Liver (tissue), 9 donors: ENCODE data around the gene FAM217A. TPM values are rescaled to one million over a fixed set of nuclear protein-coding genes. Genes with fewer than 3 reads are reported as not detected.

Experiments used
- DNase-seq: peaks from one replicate; pipeline ENCODE4 v3.0.0-alpha.2; 2017; ENCODE audit warnings: low spot score
- H3K27ac ChIP-seq, 2 donors: one replicate each; pipeline ENCODE4 v1.7.0; 2013; ENCODE audit warnings: inconsistent platforms in 2 of 2, low read length in 2 of 2, control low read depth in 1 of 2, low read depth in 1 of 2, mild to moderate bottlenecking in 1 of 2
- H3K27me3 ChIP-seq, 4 donors: one replicate each; pipeline versions ENCODE4 v1.6.1 to v1.7.0; 2013; ENCODE audit warnings: low read length in 3 of 4, inconsistent platforms in 1 of 4, mild to moderate bottlenecking in 1 of 4, moderate library complexity in 1 of 4; ENCODE audit not compliant: control insufficient read depth in 4 of 4, insufficient read depth in 4 of 4
- H3K36me3 ChIP-seq, 4 donors: one replicate each; pipeline versions ENCODE4 v1.6.1 to v1.7.0; 2013; ENCODE audit warnings: low read length in 3 of 4, mild to moderate bottlenecking in 3 of 4, low read depth in 1 of 4, moderate library complexity in 1 of 4; ENCODE audit not compliant: control insufficient read depth in 4 of 4, insufficient read depth in 3 of 4
- H3K4me1 ChIP-seq, 4 donors: one replicate each; pipeline versions ENCODE4 v1.6.1 to v1.7.0; 2013; ENCODE audit warnings: low read length in 3 of 4, mild to moderate bottlenecking in 3 of 4, moderate library complexity in 1 of 4; ENCODE audit not compliant: control insufficient read depth in 4 of 4, insufficient read depth in 4 of 4
- H3K4me3 ChIP-seq, 3 donors: one replicate each; pipeline versions ENCODE4 v1.6.1 to v1.7.0; 2013; ENCODE audit warnings: low read length in 3 of 3, control low read depth in 1 of 3, low read depth in 1 of 3, mild to moderate bottlenecking in 1 of 3
- H3K9ac ChIP-seq, 2 donors: one replicate each; pipeline ENCODE4 v1.7.0; 2013; ENCODE audit warnings: low read length in 2 of 2, mild to moderate bottlenecking in 2 of 2, moderate library complexity in 2 of 2, control low read depth in 1 of 2, low read depth in 1 of 2
- H3K9me3 ChIP-seq, 4 donors: one replicate each; pipeline versions ENCODE4 v1.6.1 to v1.7.0; 2013; ENCODE audit warnings: low read length in 3 of 4; ENCODE audit not compliant: control insufficient read depth in 4 of 4
- ATF3 ChIP-seq: IDR thresholded peaks from 2 replicates; pipeline ENCODE4 v1.6.1; 2016; ENCODE audit warnings: antibody characterized with exemption
- CTCF ChIP-seq: fragments of 150-350 bp; IDR thresholded peaks from 2 replicates; pipeline ENCODE4 v1.5.1; 2017; ENCODE audit warnings: improper control_type of control experiment, low read depth, low read length; ENCODE audit not compliant: missing input control
- FOXA2 ChIP-seq: IDR thresholded peaks from 2 replicates; pipeline ENCODE4 v1.6.1; 2016; ENCODE audit warnings: antibody characterized with exemption
- HNF4A ChIP-seq, 2 donors: conservative IDR thresholded peaks; 2 replicates each; pipeline ENCODE4 v1.6.1; 2016; ENCODE audit warnings: antibody characterized with exemption in 2 of 2, mild to moderate bottlenecking in 2 of 2
- HNF4G ChIP-seq: IDR thresholded peaks from 2 replicates; pipeline ENCODE4 v1.6.1; 2016; ENCODE audit warnings: antibody characterized with exemption
- JUND ChIP-seq, 2 donors: IDR thresholded peaks; 2 replicates each; pipeline ENCODE4 v1.6.1; 2016; ENCODE audit warnings: antibody characterized with exemption in 2 of 2
- MAX ChIP-seq: IDR thresholded peaks from 2 replicates; pipeline ENCODE4 v1.6.1; 2016; ENCODE audit warnings: antibody characterized with exemption
- NR2F2 ChIP-seq: IDR thresholded peaks from 2 replicates; pipeline ENCODE4 v1.6.1; 2016; ENCODE audit warnings: antibody characterized with exemption
- RAD21 ChIP-seq, 2 donors: IDR thresholded peaks; 2 replicates each; pipeline ENCODE4 v1.6.1; 2016; ENCODE audit warnings: antibody characterized with exemption in 2 of 2, mild to moderate bottlenecking in 2 of 2
- RXRA ChIP-seq, 2 donors: IDR thresholded peaks; 2 replicates each; pipeline ENCODE4 v1.6.1; 2017 to 2018; ENCODE audit warnings: antibody characterized with exemption in 2 of 2, mild to moderate bottlenecking in 1 of 2
- SP1 ChIP-seq: IDR thresholded peaks from 2 replicates; pipeline ENCODE4 v1.6.1; 2018; ENCODE audit warnings: antibody characterized with exemption, mild to moderate bottlenecking
- YY1 ChIP-seq: IDR thresholded peaks from 2 replicates; pipeline ENCODE4 v1.6.1; 2016; ENCODE audit warnings: antibody characterized with exemption, mild to moderate bottlenecking
- ZBTB33 ChIP-seq: IDR thresholded peaks from 2 replicates; pipeline ENCODE4 v1.6.1; 2016; ENCODE audit warnings: antibody characterized with exemption
- WGBS: extraction: QIAGEN DNeasy Blood & Tissue Kit; methylation state at CpG from one replicate; pipeline ENCODE4 v1.1.7; 2013; 5-methylcytosine and 5-hydroxymethylcytosine counted together
- polyA plus RNA-seq, 2 donors: library from polyadenylated mRNA; stranded (reverse) in 1 of 2; unstranded in 1 of 2; fragments of 200-250 nt in 1 of 2; fragments of >200 nt in 1 of 2; fragmentation: Nextera tagmentation in 1 of 2; extraction: Ambion mirVana in 1 of 2; gene quantifications; one replicate each; pipeline versions ENCODE4 v1.2.1 to v1.2.3, GENCODE V29; 2013 to 2015
- total RNA-seq, 2 donors: library from RNA; depleted of rRNA; stranded (reverse); fragments of >200 nt; gene quantifications; one replicate each; pipeline ENCODE4 v1.2.3, GENCODE V29; 2014
- donor health status: healthy.
- donor health status: healthy.
- donor health status: healthy.
- donor health status: healthy.
- donor health status: healthy.

FAM217A gene
- total and polyA plus RNA-seq, 4 donors: not detected

GRCh38 chr6:4067673-4068072 lies 11.3 kb downstream of the FAM217A start:
- no peak for TF ChIP-seq CTCF
- no peak for TF ChIP-seq NR2F2
- no peak for TF ChIP-seq JUND (IDR thresholded peaks at IDR 0.05)
- no peak for TF ChIP-seq HNF4A (conservative IDR thresholded peaks at IDR 0.05)
- no peak for TF ChIP-seq ZBTB33
- TF ChIP-seq YY1: no peak
- no peak for TF ChIP-seq SP1
- TF ChIP-seq HNF4G: no peak
- Histone ChIP-seq H3K9ac (no peak overlapping the region), H3K9me3 (no peaks in the 10 kb centered on the region), H3K27ac (no peak overlapping the region), H3K4me3 (no peak overlapping the region), H3K36me3 (peaks cover 2 to 21% (median 9%) of the 10 kb centered on the region in 4 donors), H3K4me1 (peaks cover 4 to 12% (median 8%) of the 10 kb centered on the region in 4 donors), H3K27me3 (no peaks in the 10 kb centered on the region)
- DNase-seq: no peak
- 91% methylated on average over 1 of the region's 1 CpG for WGBS

- no peak for DNase-seq
- no peaks in the 10 kb centered on the region for H3K27me3 ChIP-seq
- peak overlapping the region in 1 of 2 donors; percentile 20 for H3K27ac ChIP-seq
- no peaks in the 10 kb centered on the region for H3K9me3 ChIP-seq
- H3K36me3 ChIP-seq: peaks cover 4 to 31% (median 22%) of the 10 kb centered on the region in 4 donors
- TF ChIP-seq RAD21 (IDR thresholded peaks at IDR 0.05) (peak; percentile 27 to 36), RXRA (IDR thresholded peaks at IDR 0.05) (peak in 1 of 2 donors; percentile 52), MAX (no peak), JUND (IDR thresholded peaks at IDR 0.05) (peak; percentile 22 to 23), YY1 (no peak), ATF3 (peak; percentile 29), HNF4A (conservative IDR thresholded peaks at IDR 0.05) (peak; percentile 9 to 30), FOXA2 (peak; percentile 14), NR2F2 (no peak)
- H3K4me3 ChIP-seq: no peak overlapping the region
- peaks cover 4 to 12% (median 8%) of the 10 kb centered on the region in 4 donors for H3K4me1 ChIP-seq
- H3K9ac ChIP-seq: no peak overlapping the region
- WGBS: 52% methylated on average over 7 of the region's 7 CpGs
Observed at GRCh38 chr6:4066029-4066755, 12.7 kb downstream of the FAM217A start.
